ENCODE data around the gene TAX1BP3.

- TF ChIP-seq POLR2A (IDR thresholded peaks at IDR 0.05), result no peak
- TF ChIP-seq, protein P1, sequence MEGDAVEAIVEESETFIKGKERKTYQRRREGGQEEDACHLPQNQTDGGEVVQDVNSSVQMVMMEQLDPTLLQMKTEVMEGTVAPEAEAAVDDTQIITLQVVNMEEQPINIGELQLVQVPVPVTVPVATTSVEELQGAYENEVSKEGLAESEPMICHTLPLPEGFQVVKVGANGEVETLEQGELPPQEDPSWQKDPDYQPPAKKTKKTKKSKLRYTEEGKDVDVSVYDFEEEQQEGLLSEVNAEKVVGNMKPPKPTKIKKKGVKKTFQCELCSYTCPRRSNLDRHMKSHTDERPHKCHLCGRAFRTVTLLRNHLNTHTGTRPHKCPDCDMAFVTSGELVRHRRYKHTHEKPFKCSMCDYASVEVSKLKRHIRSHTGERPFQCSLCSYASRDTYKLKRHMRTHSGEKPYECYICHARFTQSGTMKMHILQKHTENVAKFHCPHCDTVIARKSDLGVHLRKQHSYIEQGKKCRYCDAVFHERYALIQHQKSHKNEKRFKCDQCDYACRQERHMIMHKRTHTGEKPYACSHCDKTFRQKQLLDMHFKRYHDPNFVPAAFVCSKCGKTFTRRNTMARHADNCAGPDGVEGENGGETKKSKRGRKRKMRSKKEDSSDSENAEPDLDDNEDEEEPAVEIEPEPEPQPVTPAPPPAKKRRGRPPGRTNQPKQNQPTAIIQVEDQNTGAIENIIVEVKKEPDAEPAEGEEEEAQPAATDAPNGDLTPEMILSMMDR (IDR thresholded peaks at IDR 0.05), result no peak
These were observed 24.8 kb upstream of the TAX1BP3 start for GRCh38 chr17:3693141-3693540.

All from tibial nerve (tissue), 3 donors.